ENCODE data around the gene HTR2C.

DNA sequence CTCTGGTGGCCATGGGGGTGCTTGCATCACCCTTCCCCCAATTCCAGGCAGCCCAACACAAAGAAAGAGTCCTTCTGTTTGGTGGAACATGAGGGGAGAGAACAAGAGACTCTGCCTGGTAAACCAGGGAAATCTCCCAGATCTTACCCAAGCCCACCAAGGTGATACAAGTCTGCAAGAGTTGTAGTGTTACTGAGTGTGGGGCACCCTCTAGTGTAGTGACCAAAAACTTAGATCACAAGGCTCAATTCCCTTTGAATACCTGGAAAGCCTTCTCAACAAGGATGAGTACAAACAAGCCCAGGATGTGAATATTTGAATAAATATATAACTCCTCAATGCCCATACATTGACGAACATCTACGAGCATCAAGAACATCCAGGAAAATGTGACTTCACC lies 368.8 kb downstream of the HTR2C start:
- TF ChIP-seq, protein P1, sequence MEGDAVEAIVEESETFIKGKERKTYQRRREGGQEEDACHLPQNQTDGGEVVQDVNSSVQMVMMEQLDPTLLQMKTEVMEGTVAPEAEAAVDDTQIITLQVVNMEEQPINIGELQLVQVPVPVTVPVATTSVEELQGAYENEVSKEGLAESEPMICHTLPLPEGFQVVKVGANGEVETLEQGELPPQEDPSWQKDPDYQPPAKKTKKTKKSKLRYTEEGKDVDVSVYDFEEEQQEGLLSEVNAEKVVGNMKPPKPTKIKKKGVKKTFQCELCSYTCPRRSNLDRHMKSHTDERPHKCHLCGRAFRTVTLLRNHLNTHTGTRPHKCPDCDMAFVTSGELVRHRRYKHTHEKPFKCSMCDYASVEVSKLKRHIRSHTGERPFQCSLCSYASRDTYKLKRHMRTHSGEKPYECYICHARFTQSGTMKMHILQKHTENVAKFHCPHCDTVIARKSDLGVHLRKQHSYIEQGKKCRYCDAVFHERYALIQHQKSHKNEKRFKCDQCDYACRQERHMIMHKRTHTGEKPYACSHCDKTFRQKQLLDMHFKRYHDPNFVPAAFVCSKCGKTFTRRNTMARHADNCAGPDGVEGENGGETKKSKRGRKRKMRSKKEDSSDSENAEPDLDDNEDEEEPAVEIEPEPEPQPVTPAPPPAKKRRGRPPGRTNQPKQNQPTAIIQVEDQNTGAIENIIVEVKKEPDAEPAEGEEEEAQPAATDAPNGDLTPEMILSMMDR (IDR thresholded peaks at IDR 0.05; ENCODE audit: low read depth, low read length) = no peak
- no peak for TF ChIP-seq EZH2phosphoT487 (IDR thresholded peaks at IDR 0.05; ENCODE audit: low read depth)

All from OCI-LY3 (cell line).